Endothelial cell of umbilical vein (primary cell): ENCODE data around the gene GPD1L.

ENCODE experiments used
- CTCF ChIP-seq, 2 donors: IDR thresholded peaks; 1 replicate in 1 of 2; 2 replicates in 1 of 2; pipeline ENCODE4 v1.5.1; 2011; ENCODE audit warnings: low read length in 2 of 2, mild to moderate bottlenecking in 2 of 2, moderate library complexity in 2 of 2, control low read depth in 1 of 2, inconsistent platforms in 1 of 2, low read depth in 1 of 2; ENCODE audit not compliant: insufficient read depth in 1 of 2; ENCODE audit errors: extremely low read depth in 1 of 2
- EZH2 ChIP-seq: IDR thresholded peaks from 2 replicates; pipeline ENCODE4 v1.6.1; 2012; ENCODE audit warnings: borderline replicate concordance, low read depth, mild to moderate bottlenecking, moderate library complexity, low read length, inconsistent platforms; ENCODE audit not compliant: severe bottlenecking
- MAX ChIP-seq: IDR thresholded peaks from 2 replicates; pipeline ENCODE4 v1.6.1; 2011; ENCODE audit not compliant: insufficient read depth, insufficient read length
- MYC ChIP-seq: IDR thresholded peaks from one replicate; pipeline ENCODE4 v1.6.1; 2011; ENCODE audit warnings: mild to moderate bottlenecking, low read depth, low read length
- POLR2A ChIP-seq: IDR thresholded peaks from 2 replicates; pipeline ENCODE4 v1.6.1; 2012; ENCODE audit warnings: low read depth, mild to moderate bottlenecking, control low read depth, low read length
- POLR2AphosphoS5 ChIP-seq: IDR thresholded peaks from 2 replicates; pipeline ENCODE4 v1.6.1; 2012; ENCODE audit warnings: low read depth, mild to moderate bottlenecking, control low read depth, low read length, moderate library complexity; ENCODE audit not compliant: insufficient read depth

- TF ChIP-seq POLR2AphosphoS5 (no peak), CTCF (IDR thresholded peaks at IDR 0.05; ENCODE audit: extremely low read depth in 1 of 2, insufficient read depth in 1 of 2, low read depth in 1 of 2, low read length in 2 of 2) (no peak), EZH2 (no peak), MAX (no peak), POLR2A (no peak), MYC (no peak)
These were observed 23.4 kb downstream of the GPD1L start for GRCh38 chr3:32129832-32130231.
